Measurements from ENCODE around the gene ROPN1B. TPM values are rescaled to one million over a fixed set of nuclear protein-coding genes. Genes with fewer than 3 reads are reported as not detected.

Gene ROPN1B
- total RNA-seq, 2 donors from 2014 or later = not detected

DNA sequence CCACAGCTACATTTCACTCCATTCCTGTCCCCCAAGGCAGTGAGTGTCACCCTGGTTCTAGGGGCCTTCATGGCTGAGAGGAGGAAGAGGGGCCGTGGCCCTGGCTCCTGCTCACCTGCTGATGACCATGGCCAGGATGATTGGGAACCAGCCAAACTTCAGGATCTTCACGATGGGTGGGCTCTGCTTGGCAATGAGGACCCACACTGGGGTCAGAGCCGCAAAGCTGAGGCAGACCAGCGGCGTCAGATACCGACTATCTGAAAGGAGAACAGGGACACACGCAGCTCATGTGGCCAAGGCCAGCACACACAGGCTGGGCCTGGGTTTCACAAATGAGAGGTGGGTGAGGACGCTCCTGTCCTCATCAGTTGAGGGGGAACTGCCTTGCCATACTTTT, 47.6 kb downstream of the ROPN1B start:
- TF ChIP-seq, protein P1, sequence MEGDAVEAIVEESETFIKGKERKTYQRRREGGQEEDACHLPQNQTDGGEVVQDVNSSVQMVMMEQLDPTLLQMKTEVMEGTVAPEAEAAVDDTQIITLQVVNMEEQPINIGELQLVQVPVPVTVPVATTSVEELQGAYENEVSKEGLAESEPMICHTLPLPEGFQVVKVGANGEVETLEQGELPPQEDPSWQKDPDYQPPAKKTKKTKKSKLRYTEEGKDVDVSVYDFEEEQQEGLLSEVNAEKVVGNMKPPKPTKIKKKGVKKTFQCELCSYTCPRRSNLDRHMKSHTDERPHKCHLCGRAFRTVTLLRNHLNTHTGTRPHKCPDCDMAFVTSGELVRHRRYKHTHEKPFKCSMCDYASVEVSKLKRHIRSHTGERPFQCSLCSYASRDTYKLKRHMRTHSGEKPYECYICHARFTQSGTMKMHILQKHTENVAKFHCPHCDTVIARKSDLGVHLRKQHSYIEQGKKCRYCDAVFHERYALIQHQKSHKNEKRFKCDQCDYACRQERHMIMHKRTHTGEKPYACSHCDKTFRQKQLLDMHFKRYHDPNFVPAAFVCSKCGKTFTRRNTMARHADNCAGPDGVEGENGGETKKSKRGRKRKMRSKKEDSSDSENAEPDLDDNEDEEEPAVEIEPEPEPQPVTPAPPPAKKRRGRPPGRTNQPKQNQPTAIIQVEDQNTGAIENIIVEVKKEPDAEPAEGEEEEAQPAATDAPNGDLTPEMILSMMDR (IDR thresholded peaks at IDR 0.05) = no peak
- DNase-seq (ENCODE audit: low spot score) = no peak

DNA sequence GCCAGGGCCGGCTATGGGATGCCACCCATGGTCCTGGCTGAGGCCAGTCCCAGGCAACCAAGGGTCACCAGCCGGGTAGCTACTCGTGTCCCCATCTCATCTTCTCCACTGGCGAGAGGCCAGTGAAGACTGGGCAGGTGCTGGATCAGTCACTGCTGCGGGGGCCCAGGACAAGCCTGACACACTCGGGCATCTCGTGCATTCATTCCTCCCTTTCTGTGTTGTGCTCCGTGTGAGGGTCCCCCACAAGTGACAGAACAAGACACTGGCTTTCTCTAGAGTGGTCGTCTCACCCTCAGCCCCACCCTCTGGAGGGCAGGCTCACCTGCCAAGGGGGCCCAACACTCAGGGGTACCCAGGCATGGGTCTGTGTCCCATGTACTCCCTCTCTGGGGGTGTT, 48.4 kb downstream of the ROPN1B start:
- DNase-seq (ENCODE audit: low spot score) (no peak), ATAC-seq (ENCODE audit: insufficient number of reproducible peaks, low FRiP score, low read depth) (no peak)
- H3K36me3 ChIP-seq = peaks cover 31% of the 10 kb centered on the region
- no peak overlapping the region for H3K27ac ChIP-seq
- no peak overlapping the region for H3K4me3 ChIP-seq
- H3K4me1 ChIP-seq (ENCODE audit: control insufficient read depth in 1 of 2, low read depth in 2 of 2) = no peaks in the 10 kb centered on the region
- TF ChIP-seq, protein P1 (IDR thresholded peaks at IDR 0.05) = no peak
- no peaks in the 10 kb centered on the region for H3K9me3 ChIP-seq
- H3K27me3 ChIP-seq (replicated peaks; ENCODE audit: insufficient read depth) = no peaks in the 10 kb centered on the region

More for the DNA sequence above, 47.6 kb downstream of the ROPN1B start:
- Histone ChIP-seq H3K27ac (no peak overlapping the region), H3K4me3 (no peak overlapping the region), H3K36me3 (peaks cover 34% of the 10 kb centered on the region), H3K27me3 (replicated peaks; ENCODE audit: insufficient read depth) (no peaks in the 10 kb centered on the region), H3K4me1 (ENCODE audit: control insufficient read depth in 1 of 2, low read depth in 2 of 2) (no peaks in the 10 kb centered on the region), H3K9me3 (no peaks in the 10 kb centered on the region)
- no peak for ATAC-seq (ENCODE audit: insufficient number of reproducible peaks, low FRiP score, low read depth)

DNA sequence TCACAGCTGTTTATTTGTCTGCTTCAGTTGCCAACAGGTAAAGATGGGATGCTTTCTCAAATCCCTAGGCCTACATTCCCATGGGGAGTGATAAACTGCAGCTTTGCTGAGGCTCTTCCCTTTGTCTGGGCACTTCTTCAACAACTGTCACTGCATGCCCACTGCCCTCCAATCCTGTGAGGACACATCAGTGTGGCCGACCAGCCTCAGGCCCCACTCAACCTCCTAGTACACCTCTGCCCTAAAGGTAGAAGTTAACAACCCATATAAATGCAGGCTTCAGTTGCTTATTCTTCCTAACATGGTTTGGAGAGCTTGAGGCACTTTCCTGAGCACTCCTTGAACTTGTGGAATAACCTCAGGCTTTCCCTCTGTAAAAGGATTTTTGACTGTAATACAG, 49.6 kb downstream of the ROPN1B start:
- ATAC-seq (ENCODE audit: insufficient number of reproducible peaks, low FRiP score, low read depth) = no peak
- TF ChIP-seq, protein P1 (IDR thresholded peaks at IDR 0.05) = no peak
- no peak for DNase-seq (ENCODE audit: low spot score)
- H3K27ac ChIP-seq = no peak overlapping the region
- no peaks in the 10 kb centered on the region for H3K4me1 ChIP-seq (ENCODE audit: control insufficient read depth in 1 of 2, low read depth in 2 of 2)
- no peaks in the 10 kb centered on the region for H3K9me3 ChIP-seq
- no peaks in the 10 kb centered on the region for H3K27me3 ChIP-seq (replicated peaks; ENCODE audit: insufficient read depth)
- H3K4me3 ChIP-seq = no peak overlapping the region
- H3K36me3 ChIP-seq = peaks cover 29% of the 10 kb centered on the region

DNA sequence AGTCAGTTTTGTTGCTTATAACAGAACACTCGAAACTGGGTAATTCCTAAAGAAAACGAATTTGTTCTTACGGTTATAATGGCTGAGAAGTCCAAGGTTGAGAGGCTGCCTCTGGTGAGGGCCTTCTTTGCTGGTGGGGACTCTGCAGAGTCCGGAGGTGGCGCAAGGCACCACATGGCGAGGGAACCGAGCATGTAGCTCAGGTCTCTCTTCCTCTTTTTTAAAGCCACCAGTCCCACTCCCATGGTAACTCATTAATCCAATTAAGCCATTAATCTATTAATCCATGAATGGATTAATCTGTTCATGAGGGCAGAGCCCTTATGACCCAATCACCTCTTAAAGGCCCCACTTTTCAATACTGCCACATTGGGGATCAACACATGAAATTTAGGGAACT, 50.0 kb downstream of the ROPN1B start:
- Histone ChIP-seq H3K36me3 (peaks cover 27% of the 10 kb centered on the region), H3K27me3 (replicated peaks; ENCODE audit: insufficient read depth) (no peaks in the 10 kb centered on the region), H3K27ac (no peak overlapping the region), H3K4me3 (no peak overlapping the region), H3K9me3 (no peaks in the 10 kb centered on the region), H3K4me1 (ENCODE audit: control insufficient read depth in 1 of 2, low read depth in 2 of 2) (no peaks in the 10 kb centered on the region)
- DNase-seq (ENCODE audit: low spot score) (no peak), ATAC-seq (ENCODE audit: insufficient number of reproducible peaks, low FRiP score, low read depth) (no peak)
- TF ChIP-seq, protein P1 (IDR thresholded peaks at IDR 0.05) = no peak

DNA sequence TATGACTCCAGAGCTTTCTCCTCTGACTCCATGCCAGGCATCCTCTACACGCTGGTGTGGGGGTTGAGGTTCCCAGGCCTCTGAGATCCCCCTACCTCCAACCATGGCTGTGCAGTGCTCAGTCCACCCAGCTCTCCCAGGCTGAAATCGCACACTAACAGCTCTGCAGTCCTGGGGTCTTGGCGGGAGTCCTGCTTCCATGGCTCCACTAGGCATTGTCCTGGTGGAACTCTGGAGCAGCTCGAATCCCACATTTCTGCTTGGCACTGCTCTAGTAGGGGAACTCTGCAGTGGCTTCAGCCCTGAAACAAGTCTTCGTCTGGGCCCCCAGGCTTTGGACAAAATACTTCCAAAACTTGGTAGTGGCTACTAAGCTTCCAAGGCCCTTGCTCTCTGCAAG, 50.7 kb downstream of the ROPN1B start:
- H3K36me3 ChIP-seq = peaks cover 23% of the 10 kb centered on the region
- TF ChIP-seq, protein P1 (IDR thresholded peaks at IDR 0.05) = no peak
- H3K9me3 ChIP-seq = no peaks in the 10 kb centered on the region
- no peaks in the 10 kb centered on the region for H3K27me3 ChIP-seq (replicated peaks; ENCODE audit: insufficient read depth)
- no peak overlapping the region for H3K4me3 ChIP-seq
- no peak overlapping the region for H3K27ac ChIP-seq
- no peaks in the 10 kb centered on the region for H3K4me1 ChIP-seq (ENCODE audit: control insufficient read depth in 1 of 2, low read depth in 2 of 2)
- DNase-seq (ENCODE audit: low spot score) (no peak), ATAC-seq (ENCODE audit: insufficient number of reproducible peaks, low FRiP score, low read depth) (no peak)
